ENCODE data around the gene CLASP1. TPM values are rescaled to one million over a fixed set of nuclear protein-coding genes. Genes with fewer than 3 reads are reported as not detected.

CLASP1 gene
- total and polyA plus RNA-seq, 4 experiments from 2014 or later, result 3.3 to 68.7 (median 42.1) TPM

- Mint-ChIP-seq H3K27me3 (peaks cover 2 to 4% of the 10 kb centered on the region in 2 donors), H3K4me1 (no peaks in the 10 kb centered on the region), H3K27ac (no peak overlapping the region), H3K9me3 (no peaks in the 10 kb centered on the region), H3K4me3 (no peak overlapping the region), H3K36me3 (no peaks in the 10 kb centered on the region)
- no peak for DNase-seq
- Histone ChIP-seq H3K27ac (ENCODE audit: low read depth, low read length) (no peak overlapping the region), H3K36me3 (ENCODE audit: insufficient read depth, low read length) (no peaks in the 10 kb centered on the region), H3K4me3 (ENCODE audit: low read length in 2 of 2) (no peak overlapping the region), H3K9me3 (ENCODE audit: control insufficient read depth in 1 of 2, low read length in 2 of 2) (no peaks in the 10 kb centered on the region), H3K4me1 (ENCODE audit: insufficient read depth, low read length) (no peaks in the 10 kb centered on the region), H3K27me3 (ENCODE audit: insufficient read depth, low read length) (no peaks in the 10 kb centered on the region)
- ChIA-PET CTCF (ENCODE audit: partially characterized antibody) (no interaction called here), POLR2A (ENCODE audit: partially characterized antibody) (no interaction called here)
- intact Hi-C loops (cut with micrococcal nuclease), result no loop called here
These were observed 355.6 kb downstream of the CLASP1 start for GRCh38 chr2:121293450-121294325.

- intact Hi-C loops (cut with micrococcal nuclease), result no loop called here
- Mint-ChIP-seq H3K4me3 (no peak overlapping the region), H3K4me1 (peaks cover 0 to 6% (median 0%) of the 10 kb centered on the region in 4 donors), H3K27ac (no peak overlapping the region), H3K36me3 (no peaks in the 10 kb centered on the region), H3K9me3 (no peaks in the 10 kb centered on the region), H3K27me3 (peaks cover 3 to 8% of the 10 kb centered on the region in 2 donors)
- no peaks in the 10 kb centered on the region for H3K4me1 ChIP-seq (ENCODE audit: insufficient read depth, low read length)
- no peak overlapping the region for H3K27ac ChIP-seq (ENCODE audit: low read depth, low read length)
- H3K27me3 ChIP-seq (ENCODE audit: insufficient read depth, low read length), result no peaks in the 10 kb centered on the region
- ChIA-PET POLR2A (ENCODE audit: partially characterized antibody) (no interaction called here), CTCF (ENCODE audit: partially characterized antibody) (no interaction called here)
- no peak for DNase-seq
- no peak overlapping the region for H3K4me3 ChIP-seq (ENCODE audit: low read length in 2 of 2)
- H3K9me3 ChIP-seq (ENCODE audit: control insufficient read depth in 1 of 2, low read length in 2 of 2), result no peaks in the 10 kb centered on the region
- H3K36me3 ChIP-seq (ENCODE audit: insufficient read depth, low read length), result no peaks in the 10 kb centered on the region
These were observed 358.0 kb downstream of the CLASP1 start for GRCh38 chr2:121291251-121291580.

GRCh38 chr2:121289271-121289670, 360.0 kb downstream of the CLASP1 start:
- no peak for DNase-seq
- H3K4me1 Mint-ChIP-seq, result peaks cover 0 to 7% (median 2%) of the 10 kb centered on the region in 4 donors
- H3K9me3 ChIP-seq (ENCODE audit: control insufficient read depth in 1 of 2, low read length in 2 of 2), result no peaks in the 10 kb centered on the region
- H3K27me3 Mint-ChIP-seq, result peaks cover 11 to 12% of the 10 kb centered on the region in 2 donors
- H3K4me3 Mint-ChIP-seq, result no peak overlapping the region
- no peak overlapping the region for H3K27ac ChIP-seq (ENCODE audit: low read depth, low read length)
- no peaks in the 10 kb centered on the region for H3K36me3 ChIP-seq (ENCODE audit: insufficient read depth, low read length)
- no peaks in the 10 kb centered on the region for H3K27me3 ChIP-seq (ENCODE audit: insufficient read depth, low read length)
- intact Hi-C loops (cut with micrococcal nuclease), result no loop called here
- H3K36me3 Mint-ChIP-seq, result no peaks in the 10 kb centered on the region
- no peak overlapping the region for H3K27ac Mint-ChIP-seq
- no peaks in the 10 kb centered on the region for H3K9me3 Mint-ChIP-seq
- CTCF ChIA-PET (ENCODE audit: partially characterized antibody), result no interaction called here
- no peaks in the 10 kb centered on the region for H3K4me1 ChIP-seq (ENCODE audit: insufficient read depth, low read length)
- POLR2A ChIA-PET (ENCODE audit: partially characterized antibody), result no interaction called here
- no peak overlapping the region for H3K4me3 ChIP-seq (ENCODE audit: low read length in 2 of 2)

GRCh38 chr2:121288454-121289231, 360.6 kb downstream of the CLASP1 start:
- ChIA-PET POLR2A (ENCODE audit: partially characterized antibody) (no interaction called here), CTCF (ENCODE audit: partially characterized antibody) (no interaction called here)
- no peak overlapping the region for H3K4me3 ChIP-seq (ENCODE audit: low read length in 2 of 2)
- H3K4me1 ChIP-seq (ENCODE audit: insufficient read depth, low read length), result no peaks in the 10 kb centered on the region
- H3K27ac Mint-ChIP-seq, result no peak overlapping the region
- H3K27ac ChIP-seq (ENCODE audit: low read depth, low read length), result no peak overlapping the region
- H3K27me3 ChIP-seq (ENCODE audit: insufficient read depth, low read length), result no peaks in the 10 kb centered on the region
- DNase-seq, result no peak
- H3K4me1 Mint-ChIP-seq, result peaks cover 0 to 13% (median 8%) of the 10 kb centered on the region in 4 donors
- H3K36me3 Mint-ChIP-seq, result no peaks in the 10 kb centered on the region
- no peak overlapping the region for H3K4me3 Mint-ChIP-seq
- no peaks in the 10 kb centered on the region for H3K9me3 ChIP-seq (ENCODE audit: control insufficient read depth in 1 of 2, low read length in 2 of 2)
- H3K9me3 Mint-ChIP-seq, result no peaks in the 10 kb centered on the region
- H3K36me3 ChIP-seq (ENCODE audit: insufficient read depth, low read length), result no peaks in the 10 kb centered on the region
- peaks cover 16 to 17% of the 10 kb centered on the region in 2 donors for H3K27me3 Mint-ChIP-seq
- intact Hi-C loops (cut with micrococcal nuclease), result no loop called here

- ChIA-PET CTCF (ENCODE audit: partially characterized antibody) (interaction anchor here (0.8 kb wide), 1 partner anchor 19 kb away, joined by 3 read pairs; no protein-coding TSS in a partner anchor), POLR2A (ENCODE audit: partially characterized antibody) (no interaction called here)
- Mint-ChIP-seq H3K9me3 (no peaks in the 10 kb centered on the region), H3K27me3 (peaks cover 19 to 21% of the 10 kb centered on the region in 2 donors), H3K36me3 (no peaks in the 10 kb centered on the region), H3K4me3 (no peak overlapping the region), H3K27ac (no peak overlapping the region), H3K4me1 (peaks cover 0 to 17% (median 10%) of the 10 kb centered on the region in 4 donors)
- Histone ChIP-seq H3K27me3 (ENCODE audit: insufficient read depth, low read length) (no peaks in the 10 kb centered on the region), H3K27ac (ENCODE audit: low read depth, low read length) (no peak overlapping the region), H3K4me3 (ENCODE audit: low read length in 2 of 2) (no peak overlapping the region), H3K36me3 (ENCODE audit: insufficient read depth, low read length) (no peaks in the 10 kb centered on the region), H3K4me1 (ENCODE audit: insufficient read depth, low read length) (no peaks in the 10 kb centered on the region), H3K9me3 (ENCODE audit: control insufficient read depth in 1 of 2, low read length in 2 of 2) (no peaks in the 10 kb centered on the region)
- intact Hi-C loops (cut with micrococcal nuclease), result no loop called here
- DNase-seq, result no peak
These were observed 361.3 kb downstream of the CLASP1 start for GRCh38 chr2:121287956-121288355.

Other genes with a start within 250 kb of the CLASP1 start
- not detected for gene RNU4ATAC, start 118.6 kb downstream of the CLASP1 start, total RNA-seq
- gene RNU4ATAC, start 118.6 kb downstream of the CLASP1 start, polyA plus RNA-seq, result not detected
- 10 to 100 TPM; 61.6 to 62.8 TPM for gene NIFK, start 87.4 kb upstream of the CLASP1 start, total RNA-seq
- gene NIFK, start 87.4 kb upstream of the CLASP1 start, polyA plus RNA-seq, result 10 to 100 TPM; 64.2 to 82.5 TPM
- 10 to 100 TPM; 52.4 to 54.0 TPM for gene TSN, start 106.2 kb upstream of the CLASP1 start, total RNA-seq
- 100 to 1,000 TPM in 1 of 2 donors, 10 to 100 TPM in 1; 69.4 to 122 TPM for gene TSN, start 106.2 kb upstream of the CLASP1 start, polyA plus RNA-seq

Measured in CD4-positive, alpha-beta memory T cell (primary cell).